Measurements from ENCODE around the gene FXYD2. TPM values are rescaled to one million over a fixed set of nuclear protein-coding genes. Genes with fewer than 3 reads are reported as not detected.

FXYD2 gene
- total and polyA plus RNA-seq, 2 of the 13 experiments (the other 11 are each of a cell fraction or from before 2014, with no cell fraction given): 45.9 to 106 TPM

- no peak overlapping the region for H3K4me3 ChIP-seq (replicated peaks in 1 of 3; ENCODE audit: insufficient read depth in 1 of 3, low read depth in 2 of 3, low read length in 3 of 3)
- FAIRE-seq (no peak), ATAC-seq (no peak), DNase-seq (ENCODE audit: low spot score) (no peak)
- no peak overlapping the region for H3K27ac ChIP-seq (ENCODE audit: extremely low read length, insufficient read depth, low read length)
- peaks cover 4 to 51% of the 10 kb centered on the region in 2 experiments; a peak in 4 of 5 replicates for H3K27me3 ChIP-seq (ENCODE audit: control insufficient read depth in 1 of 2, insufficient read depth in 2 of 2, low read length in 2 of 2)
- POLR2A ChIA-PET: no interaction called here
- WGBS (ENCODE audit: low lambda C conversion rate): 28% methylated on average over 13 of the region's 13 CpGs
- H3K36me3 ChIP-seq (replicated peaks in 1 of 2; ENCODE audit: control insufficient read depth in 1 of 2, insufficient read depth in 2 of 2, low read length in 2 of 2): no peaks in the 10 kb centered on the region
- no peaks in the 10 kb centered on the region for H3K9me3 ChIP-seq (ENCODE audit: low read length)
- no peak overlapping the region for H2AFZ ChIP-seq (ENCODE audit: low read length)
- no peak overlapping the region for H3K9ac ChIP-seq (ENCODE audit: insufficient read depth, low read depth, low read length)
- CTCF ChIA-PET (ENCODE audit: low intra/inter-chr PET ratio, low total read pairs): no interaction called here
- no peaks in the 10 kb centered on the region for H3K4me1 ChIP-seq (ENCODE audit: insufficient read depth, low read length)
- intact Hi-C loops (cut with micrococcal nuclease; ENCODE audit: unreplicated experiment) (no loop called here), in situ Hi-C loops (cut with HindIII; ENCODE audit: extremely low pct_ligation_motif_present, low pct_unique_long_range_greater_than_20kb) (no loop called here)
- no peaks in the 10 kb centered on the region for H4K20me1 ChIP-seq (ENCODE audit: insufficient read depth, low read length)
- TF ChIP-seq HNRNPK (IDR thresholded peaks at IDR 0.05; ENCODE audit: low read depth, low read length, poor library complexity, severe bottlenecking): no peak
- TF ChIP-seq MTF1 (CRISPR knock-in tag; IDR thresholded peaks at IDR 0.05): no peak
- TF ChIP-seq ZNF383 (CRISPR knock-in tag; IDR thresholded peaks at IDR 0.05; ENCODE audit: borderline replicate concordance): no peak
- TF ChIP-seq FOXK1 (CRISPR knock-in tag; IDR thresholded peaks at IDR 0.05; ENCODE audit: borderline replicate concordance, low read depth): no peak
- no peaks in the 10 kb centered on the region for H3K79me2 ChIP-seq (ENCODE audit: insufficient read depth, low read length)
- BruUV-seq (replicated peaks): no TSS peak
- no peak overlapping the region for H3K4me2 ChIP-seq (ENCODE audit: low read depth, low read length)
Measured at GRCh38 chr11:117855912-117856651, 31.5 kb upstream of the FXYD2 start.

- ChIA-PET POLR2A (no interaction called here), CTCF (ENCODE audit: low intra/inter-chr PET ratio, low total read pairs) (no interaction called here)
- no peaks in the 10 kb centered on the region for H4K20me1 ChIP-seq (ENCODE audit: insufficient read depth, low read length)
- DNase-seq (ENCODE audit: low spot score): no peak
- no peaks in the 10 kb centered on the region for H3K79me2 ChIP-seq (ENCODE audit: insufficient read depth, low read length)
- no peaks in the 10 kb centered on the region for H3K9me3 ChIP-seq (ENCODE audit: low read length)
- H2AFZ ChIP-seq (ENCODE audit: low read length): no peak overlapping the region
- H3K4me3 ChIP-seq (replicated peaks in 1 of 3; ENCODE audit: insufficient read depth in 1 of 3, low read depth in 2 of 3, low read length in 3 of 3): no peak overlapping the region
- H3K4me1 ChIP-seq (ENCODE audit: insufficient read depth, low read length): no peaks in the 10 kb centered on the region
- H3K4me2 ChIP-seq (ENCODE audit: low read depth, low read length): no peak overlapping the region
- in situ Hi-C loops (cut with HindIII; ENCODE audit: extremely low pct_ligation_motif_present, low pct_unique_long_range_greater_than_20kb) (no loop called here), intact Hi-C loops (cut with micrococcal nuclease; ENCODE audit: unreplicated experiment) (no loop called here)
- FAIRE-seq: no peak
- no peak overlapping the region for H3K27ac ChIP-seq (ENCODE audit: extremely low read length, insufficient read depth, low read length)
- no peaks in the 10 kb centered on the region for H3K36me3 ChIP-seq (replicated peaks in 1 of 2; ENCODE audit: control insufficient read depth in 1 of 2, insufficient read depth in 2 of 2, low read length in 2 of 2)
- H3K27me3 ChIP-seq (ENCODE audit: control insufficient read depth in 1 of 2, insufficient read depth in 2 of 2, low read length in 2 of 2): peaks cover 3 to 48% of the 10 kb centered on the region in 2 experiments; a peak in 4 of 5 replicates
- WGBS (ENCODE audit: low lambda C conversion rate): 5% methylated on average over 7 of the region's 12 CpGs
- no TSS peak for BruUV-seq (replicated peaks)
- H3K9ac ChIP-seq (ENCODE audit: insufficient read depth, low read depth, low read length): no peak overlapping the region
- no peak for ATAC-seq
- TF ChIP-seq ZBTB44 (CRISPR knock-in tag; IDR thresholded peaks at IDR 0.05) (no peak), SPEN (CRISPR knock-in tag; IDR thresholded peaks at IDR 0.05; ENCODE audit: low read depth) (no peak), SETDB1 (CRISPR knock-in tag; IDR thresholded peaks at IDR 0.05; ENCODE audit: borderline replicate concordance) (no peak), ATRX (CRISPR knock-in tag; IDR thresholded peaks at IDR 0.05; ENCODE audit: borderline replicate concordance) (no peak), NFAT5 (CRISPR knock-in tag; IDR thresholded peaks at IDR 0.05) (no peak)
Measured at GRCh38 chr11:117855186-117855845, 30.8 kb upstream of the FXYD2 start.

All from HepG2 (cell line).